Smooth muscle cell (in vitro differentiated cells): Measurements from ENCODE around the gene RAD17. TPM values are rescaled to one million over a fixed set of nuclear protein-coding genes. Genes with fewer than 3 reads are reported as not detected.

Source experiments
- DNase-seq: peaks from one replicate; lab custom pipeline; 2025; ENCODE audit not compliant: unreplicated experiment; lab: John Stamatoyannopoulos, UW
- H2AFZ ChIP-seq: fragments of 200-600 bp; sonication (generic); 2 replicates; pipeline ENCODE4 v1.6.0; 2016; ENCODE audit warnings: antibody characterized with exemption, low read depth, mild to moderate bottlenecking
- H3F3A ChIP-seq: fragments of 200-600 bp; sonication (generic); 2 replicates; pipeline ENCODE4 v1.6.0; 2017; ENCODE audit warnings: antibody characterized with exemption, low read depth
- H3K27ac ChIP-seq: fragments of 200-600 bp; sonication (generic); 2 replicates; pipeline ENCODE4 v1.5.1; 2016; ENCODE audit warnings: low read depth, mild to moderate bottlenecking
- H3K27me3 ChIP-seq: fragments of 200-600 bp; sonication (generic); 2 replicates; pipeline ENCODE4 v1.6.1; 2016; ENCODE audit warnings: low read depth, mild to moderate bottlenecking
- H3K36me3 ChIP-seq: fragments of 200-600 bp; sonication (generic); 2 replicates; pipeline ENCODE4 v1.5.1; 2016; ENCODE audit warnings: low read depth
- H3K4me1 ChIP-seq: fragments of 200-600 bp; sonication (generic); 2 replicates; pipeline ENCODE4 v1.5.1; 2016; ENCODE audit warnings: low read depth
- H3K4me2 ChIP-seq: fragments of 200-600 bp; sonication (generic); 2 replicates; pipeline ENCODE4 v1.6.0; 2016; ENCODE audit warnings: mild to moderate bottlenecking
- H3K4me3 ChIP-seq: fragments of 200-600 bp; sonication (generic); 2 replicates; pipeline ENCODE4 v1.5.1; 2016; ENCODE audit warnings: mild to moderate bottlenecking
- H3K79me2 ChIP-seq: fragments of 200-600 bp; sonication (generic); 2 replicates; pipeline ENCODE4 v1.6.0; 2016; ENCODE audit warnings: low read depth, mild to moderate bottlenecking
- H3K9ac ChIP-seq: fragments of 200-600 bp; sonication (generic); 2 replicates; pipeline ENCODE4 v1.6.0; 2016; ENCODE audit warnings: low read depth
- H3K9me3 ChIP-seq: fragments of 200-600 bp; sonication (generic); replicated peaks from 2 replicates; pipeline ENCODE4 v1.5.1; 2016; ENCODE audit warnings: low read depth
- H4K20me1 ChIP-seq: fragments of 200-600 bp; sonication (generic); 2 replicates; pipeline ENCODE4 v1.6.0; 2016; ENCODE audit warnings: low read depth
- WGBS: methylation state at CpG from one replicate; pipeline ENCODE4 v1.1.7; 2016; ENCODE audit warnings: low lambda C conversion rate; 5-methylcytosine and 5-hydroxymethylcytosine counted together
- polyA plus RNA-seq: library from polyadenylated mRNA; unstranded; fragments of >200 nt; fragmentation: Nextera tagmentation; extraction: Ambion mirVana; gene quantifications from 2 replicates; pipeline ENCODE4 v1.2.1, GENCODE V29; 2016
- total RNA-seq: library from RNA; depleted of rRNA; stranded (reverse); fragments of >200 nt; gene quantifications from 2 replicates; pipeline ENCODE4 v1.2.3, GENCODE V29; 2014
- TF ChIP-seq, protein P1 (sequence below): fragments of 200-600 bp; sonication (generic); IDR thresholded peaks from 2 replicates; pipeline ENCODE4 v1.5.1; 2017; ENCODE audit warnings: borderline replicate concordance, mild to moderate bottlenecking, antibody characterized with exemption; ENCODE audit not compliant: insufficient read depth, poor library complexity, severe bottlenecking

Gene RAD17
- total and polyA plus RNA-seq, 2 experiments from 2014 or later, result 16.2 to 23.9 TPM

DNA sequence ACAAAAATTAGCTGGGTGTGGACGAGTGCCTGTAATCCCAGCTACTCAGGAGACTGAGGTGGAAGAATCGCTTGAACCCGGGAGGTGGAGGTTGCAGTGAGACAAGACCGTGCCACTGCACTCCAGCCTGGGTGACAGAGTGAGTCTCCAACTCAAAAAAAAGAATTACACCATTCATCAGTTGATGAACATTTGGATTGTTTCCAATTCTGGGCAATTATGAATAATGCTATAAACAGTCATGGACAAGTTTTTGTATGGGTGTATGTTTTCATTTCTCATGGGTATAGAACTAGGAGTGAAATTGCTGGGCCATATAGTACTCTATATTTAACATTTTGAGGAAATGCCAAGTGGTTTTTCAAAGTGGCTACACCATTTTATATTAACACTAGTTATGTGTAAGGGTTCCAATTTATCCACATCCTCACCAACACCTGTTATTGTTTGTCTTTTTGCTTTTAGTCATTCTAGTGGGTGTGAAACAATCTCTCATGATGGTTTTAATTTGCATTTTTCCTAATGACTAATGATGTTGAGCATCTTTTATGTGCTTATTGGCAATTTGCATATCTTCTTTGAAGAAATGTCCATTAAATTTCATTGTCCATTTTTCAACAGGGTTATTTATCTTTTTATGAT lies 28.0 kb upstream of the RAD17 start:
- DNase-seq, result no peak
- TF ChIP-seq, protein P1, sequence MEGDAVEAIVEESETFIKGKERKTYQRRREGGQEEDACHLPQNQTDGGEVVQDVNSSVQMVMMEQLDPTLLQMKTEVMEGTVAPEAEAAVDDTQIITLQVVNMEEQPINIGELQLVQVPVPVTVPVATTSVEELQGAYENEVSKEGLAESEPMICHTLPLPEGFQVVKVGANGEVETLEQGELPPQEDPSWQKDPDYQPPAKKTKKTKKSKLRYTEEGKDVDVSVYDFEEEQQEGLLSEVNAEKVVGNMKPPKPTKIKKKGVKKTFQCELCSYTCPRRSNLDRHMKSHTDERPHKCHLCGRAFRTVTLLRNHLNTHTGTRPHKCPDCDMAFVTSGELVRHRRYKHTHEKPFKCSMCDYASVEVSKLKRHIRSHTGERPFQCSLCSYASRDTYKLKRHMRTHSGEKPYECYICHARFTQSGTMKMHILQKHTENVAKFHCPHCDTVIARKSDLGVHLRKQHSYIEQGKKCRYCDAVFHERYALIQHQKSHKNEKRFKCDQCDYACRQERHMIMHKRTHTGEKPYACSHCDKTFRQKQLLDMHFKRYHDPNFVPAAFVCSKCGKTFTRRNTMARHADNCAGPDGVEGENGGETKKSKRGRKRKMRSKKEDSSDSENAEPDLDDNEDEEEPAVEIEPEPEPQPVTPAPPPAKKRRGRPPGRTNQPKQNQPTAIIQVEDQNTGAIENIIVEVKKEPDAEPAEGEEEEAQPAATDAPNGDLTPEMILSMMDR, result no peak
- H3K36me3 ChIP-seq, result no peaks in the 10 kb centered on the region
- H4K20me1 ChIP-seq, result no peaks in the 10 kb centered on the region
- no peak overlapping the region for H2AFZ ChIP-seq
- H3K4me1 ChIP-seq, result no peaks in the 10 kb centered on the region
- no peaks in the 10 kb centered on the region for H3K27me3 ChIP-seq
- no peak overlapping the region for H3K4me3 ChIP-seq
- H3K4me2 ChIP-seq, result no peak overlapping the region
- no peak overlapping the region for H3K27ac ChIP-seq
- WGBS, result 89% methylated on average over 4 of the region's 4 CpGs
- H3F3A ChIP-seq, result no peaks in the 10 kb centered on the region
- H3K79me2 ChIP-seq, result no peaks in the 10 kb centered on the region
- no peaks in the 10 kb centered on the region for H3K9me3 ChIP-seq
- H3K9ac ChIP-seq, result no peak overlapping the region

DNA sequence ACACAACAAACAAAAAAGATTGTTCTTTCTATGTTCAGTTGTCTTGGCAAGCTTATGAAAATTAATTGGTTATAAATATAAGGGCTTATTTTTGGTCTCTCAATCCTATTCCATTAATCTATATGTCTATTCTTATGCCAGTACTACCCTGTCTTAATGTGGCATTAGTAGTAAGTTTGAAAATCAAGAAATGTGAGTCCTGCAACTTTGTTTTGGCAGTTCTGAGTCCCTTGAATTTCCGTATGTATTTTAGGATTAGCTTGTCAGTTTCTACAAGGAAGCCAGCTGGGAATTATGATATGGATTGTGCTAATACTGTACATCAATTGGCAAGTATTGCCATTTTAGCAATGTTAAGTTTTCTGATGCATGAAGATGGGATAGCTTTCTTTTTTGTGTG lies 26.5 kb upstream of the RAD17 start:
- Histone ChIP-seq H3K9ac (no peak overlapping the region), H3K4me2 (no peak overlapping the region), H4K20me1 (no peaks in the 10 kb centered on the region), H3K27me3 (no peaks in the 10 kb centered on the region), H3K9me3 (no peaks in the 10 kb centered on the region), H3K79me2 (no peaks in the 10 kb centered on the region), H3K27ac (no peak overlapping the region), H2AFZ (no peak overlapping the region), H3K4me3 (no peak overlapping the region), H3F3A (no peaks in the 10 kb centered on the region), H3K36me3 (no peaks in the 10 kb centered on the region), H3K4me1 (no peaks in the 10 kb centered on the region)
- TF ChIP-seq, protein P1, result no peak
- no peak for DNase-seq
- 80% methylated on average over 1 of the region's 1 CpG for WGBS

DNA sequence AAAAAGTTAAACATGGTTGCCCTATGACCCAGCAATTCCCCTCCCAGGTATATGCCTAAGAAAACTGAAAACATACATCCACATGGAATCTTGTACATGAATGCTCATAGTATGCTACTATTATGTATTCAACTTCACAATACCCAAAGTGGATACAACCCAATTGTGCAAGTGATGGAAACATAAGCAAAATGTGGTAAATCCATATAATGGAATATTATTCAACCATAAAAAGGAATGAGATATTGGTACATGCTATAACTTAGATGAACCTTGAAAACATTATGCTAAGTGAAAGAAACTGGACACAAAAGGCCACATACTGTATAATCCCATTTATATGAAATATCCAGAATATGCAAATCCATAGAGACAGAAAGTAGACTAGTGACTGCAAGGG lies 19.0 kb upstream of the RAD17 start:
- Histone ChIP-seq H3K9ac (no peak overlapping the region), H3K36me3 (peaks cover 13% of the 10 kb centered on the region), H3K27ac (no peak overlapping the region), H3F3A (no peaks in the 10 kb centered on the region), H3K4me2 (no peak overlapping the region), H3K79me2 (no peaks in the 10 kb centered on the region), H3K9me3 (no peaks in the 10 kb centered on the region), H3K4me3 (no peak overlapping the region), H2AFZ (no peak overlapping the region), H3K27me3 (no peaks in the 10 kb centered on the region), H3K4me1 (no peaks in the 10 kb centered on the region), H4K20me1 (peaks cover 3% of the 10 kb centered on the region)
- TF ChIP-seq, protein P1, result no peak
- no peak for DNase-seq

DNA sequence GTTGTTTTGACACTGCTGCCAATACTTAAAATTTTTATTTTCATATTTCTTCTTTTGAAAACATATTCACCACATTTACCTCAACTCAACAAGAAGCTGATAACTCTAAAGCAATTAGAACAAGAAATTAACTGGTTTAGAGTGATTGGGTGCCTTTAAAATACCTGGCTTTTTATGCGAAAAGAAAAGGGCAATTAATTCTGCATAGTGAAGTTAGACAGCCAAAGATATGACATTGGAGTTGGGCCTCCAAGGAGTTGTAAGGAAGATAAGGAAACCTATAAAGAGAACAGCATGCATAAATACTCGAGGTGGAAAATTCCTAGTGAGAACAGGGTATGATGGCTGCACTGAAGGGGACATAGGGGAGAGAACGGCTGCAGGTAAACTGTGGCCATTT lies 9.9 kb upstream of the RAD17 start:
- Histone ChIP-seq H3K9me3 (no peaks in the 10 kb centered on the region), H3K4me1 (no peaks in the 10 kb centered on the region), H3F3A (no peaks in the 10 kb centered on the region), H3K4me3 (no peak overlapping the region), H3K9ac (no peak overlapping the region), H2AFZ (no peak overlapping the region), H3K36me3 (peaks cover 8% of the 10 kb centered on the region), H3K79me2 (peaks cover 64% of the 10 kb centered on the region), H3K27ac (no peak overlapping the region), H3K4me2 (no peak overlapping the region), H3K27me3 (no peaks in the 10 kb centered on the region), H4K20me1 (peaks cover 65% of the 10 kb centered on the region)
- 88% methylated on average over 3 of the region's 3 CpGs for WGBS
- DNase-seq, result no peak
- TF ChIP-seq, protein P1, result no peak
